ENCODE data around the gene H2AZ2.

DNA sequence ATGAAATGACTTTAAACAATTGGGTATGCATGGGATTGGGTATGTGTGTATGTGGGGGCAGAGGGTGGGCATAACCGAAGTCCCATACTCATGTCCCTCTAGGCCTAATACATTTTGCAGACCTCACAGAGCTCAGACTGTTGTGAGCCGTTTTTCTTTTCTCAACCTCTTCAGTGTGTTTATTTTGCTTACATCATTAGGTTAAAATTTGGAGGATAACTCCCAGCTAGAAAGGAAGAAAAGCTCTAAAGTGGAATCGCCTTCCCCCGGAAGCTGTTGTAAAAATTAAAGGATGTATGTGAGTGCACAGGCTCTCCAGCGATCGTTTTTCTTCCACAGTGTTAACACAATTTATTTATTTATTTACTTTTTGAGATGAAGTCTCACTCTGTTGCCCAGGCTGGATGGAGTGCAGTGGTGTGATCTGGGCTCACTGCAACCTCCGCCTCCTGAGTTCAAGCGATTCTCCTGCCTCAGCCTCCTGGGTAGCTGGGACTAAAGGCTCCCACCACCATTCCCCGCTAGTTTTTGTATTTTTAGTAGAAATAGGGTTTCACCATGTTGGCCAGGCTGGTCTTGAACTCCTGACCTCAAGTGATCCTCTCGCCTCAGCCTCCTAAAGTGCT, 1.5 kb upstream of the H2AZ2 start:
- no peak for TF ChIP-seq FOXA1 (IDR thresholded peaks at IDR 0.05)
- TF ChIP-seq LEF1 (IDR thresholded peaks at IDR 0.05; ENCODE audit: borderline replicate concordance): no peak
- no peak for TF ChIP-seq SP1 (IDR thresholded peaks at IDR 0.05)
- no peak for TF ChIP-seq NFRKB (IDR thresholded peaks at IDR 0.05)
- TF ChIP-seq BHLHE40 (IDR thresholded peaks at IDR 0.05; ENCODE audit: borderline replicate concordance): no peak
- no peak for TF ChIP-seq FOXM1 (IDR thresholded peaks at IDR 0.05; ENCODE audit: borderline replicate concordance)

Data from HEK293T (cell line).